Activated naive CD4-positive, alpha-beta T cell treated with anti-CD3 and anti-CD28 coated beads, Interleukin-2, amount 10 ng/mL, durations not matched to agents 7 days and 5 days (primary cell): ENCODE data around the gene LRRC4C.

Experiments used
- CTCF ChIA-PET: fragments of 350-600 bp; sonication (Branson Sonifier 250); formaldehyde crosslinking; loops from one replicate; lab custom pipeline; 2021; ENCODE audit warnings: antibody characterized with exemption; lab: Charles Lee
- DNase-seq: peaks from one replicate; pipeline ENCODE4 v3.0.0-alpha.2; 2020
- H3K27ac Mint-ChIP-seq: one replicate; pipeline ENCODE4 v1.8.0; 2021; ENCODE audit warnings: mild to moderate bottlenecking, moderate library complexity, mixed read lengths
- H3K27me3 Mint-ChIP-seq: one replicate; pipeline ENCODE4 v1.8.0; 2021; ENCODE audit warnings: mild to moderate bottlenecking, mixed read lengths
- H3K36me3 Mint-ChIP-seq: one replicate; pipeline ENCODE4 v1.8.0; 2021; ENCODE audit warnings: mixed read lengths
- H3K4me1 Mint-ChIP-seq: one replicate; pipeline ENCODE4 v1.8.0; 2021; ENCODE audit warnings: mixed read lengths
- H3K4me3 Mint-ChIP-seq: one replicate; pipeline ENCODE4 v1.8.0; 2021; ENCODE audit warnings: mild to moderate bottlenecking, moderate library complexity, mixed read lengths
- H3K9me3 Mint-ChIP-seq: one replicate; pipeline ENCODE4 v1.8.0; 2021; ENCODE audit warnings: mixed read lengths

The LRRC4C gene

DNA sequence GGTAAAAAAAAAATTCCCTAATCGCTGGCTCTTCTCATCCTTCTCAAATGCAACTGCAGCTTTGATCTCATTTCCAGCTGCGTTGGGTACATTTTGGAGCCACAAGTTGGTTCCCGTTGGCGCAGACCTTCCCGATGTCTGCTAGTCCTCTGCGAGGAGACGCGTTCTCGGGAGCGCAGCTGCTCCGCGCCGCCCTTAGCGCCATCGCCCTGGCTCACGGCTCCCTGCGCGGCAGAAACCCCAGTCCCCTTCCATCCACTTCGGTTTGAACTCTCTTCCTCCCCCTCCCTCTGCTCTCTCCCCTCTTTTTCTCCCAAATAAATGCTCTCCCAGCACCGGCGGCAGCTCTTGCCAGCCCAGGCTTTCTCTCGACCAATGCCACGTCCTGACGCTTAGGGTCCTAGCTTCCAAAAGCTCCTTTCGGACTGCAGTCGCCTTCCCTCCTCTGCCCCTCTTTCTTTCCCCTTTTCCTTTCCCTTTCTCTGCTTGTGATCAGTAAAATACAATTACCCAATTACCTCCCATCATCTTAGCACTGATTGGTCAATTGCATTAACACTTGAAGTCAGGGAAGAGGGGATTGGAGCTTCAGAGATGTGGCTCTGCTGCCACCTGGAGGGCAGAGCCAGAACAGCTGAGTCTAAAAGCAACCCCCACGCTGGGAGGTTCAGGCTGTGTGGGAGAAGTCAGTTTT lies 1165.7 kb downstream of the LRRC4C start:
- CTCF ChIA-PET: interaction anchor here (0.9 to 1.8 kb wide), 4 partner anchors 11 to 893 kb away, joined by 3 to 11 read pairs (median 4); no protein-coding TSS in a partner anchor
- peak; percentile 51 for DNase-seq
- Mint-ChIP-seq H3K9me3 (no peaks in the 10 kb centered on the region), H3K36me3 (no peaks in the 10 kb centered on the region), H3K4me3 (peak overlapping the region; percentile 58), H3K4me1 (peaks cover 6% of the 10 kb centered on the region), H3K27me3 (peaks cover 16% of the 10 kb centered on the region), H3K27ac (peak overlapping the region; percentile 47)

DNA sequence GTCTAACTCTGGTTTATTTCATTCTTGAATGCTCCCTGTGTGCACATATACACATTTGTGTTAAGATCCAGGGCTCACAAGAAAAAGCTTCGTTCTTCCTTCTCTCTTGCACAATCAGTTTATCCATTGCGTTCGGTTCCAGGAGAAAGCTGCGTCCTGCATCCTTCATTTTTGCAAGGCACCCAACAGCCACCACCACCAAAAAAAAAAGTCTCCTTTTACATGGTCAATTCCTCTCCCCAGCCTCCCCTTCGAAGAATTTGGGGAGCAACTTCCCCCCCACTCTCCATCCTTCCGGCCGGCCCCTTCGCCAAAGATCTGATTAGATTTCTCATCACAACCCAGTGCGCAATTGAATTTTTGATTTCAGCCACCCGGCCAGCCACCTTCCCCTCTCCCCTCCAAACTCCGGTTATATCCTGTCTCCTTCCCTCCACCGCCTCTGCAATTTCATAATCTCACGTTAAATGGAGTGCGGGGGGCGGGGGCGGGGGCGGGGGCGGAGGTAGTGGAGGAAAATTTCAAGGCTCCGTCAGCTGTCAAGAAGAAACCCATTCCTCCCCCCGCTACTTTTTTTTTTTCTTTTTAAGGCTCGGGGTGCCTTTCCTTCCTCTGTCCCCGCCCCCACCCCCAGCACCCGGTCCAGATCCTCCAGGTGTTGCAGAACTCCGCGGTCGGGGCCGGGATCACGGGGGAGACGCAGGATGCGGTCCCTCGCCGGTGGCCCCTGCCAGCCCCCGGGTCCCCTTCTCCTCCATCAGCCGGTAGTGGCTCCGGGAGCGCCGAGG lies 1166.5 kb downstream of the LRRC4C start:
- Mint-ChIP-seq H3K4me3 (peak overlapping the region; percentile 15), H3K27me3 (peaks cover 16% of the 10 kb centered on the region), H3K4me1 (peaks cover 6% of the 10 kb centered on the region), H3K36me3 (no peaks in the 10 kb centered on the region), H3K27ac (no peak overlapping the region), H3K9me3 (no peaks in the 10 kb centered on the region)
- CTCF ChIA-PET: no interaction called here
- no peak for DNase-seq

DNA sequence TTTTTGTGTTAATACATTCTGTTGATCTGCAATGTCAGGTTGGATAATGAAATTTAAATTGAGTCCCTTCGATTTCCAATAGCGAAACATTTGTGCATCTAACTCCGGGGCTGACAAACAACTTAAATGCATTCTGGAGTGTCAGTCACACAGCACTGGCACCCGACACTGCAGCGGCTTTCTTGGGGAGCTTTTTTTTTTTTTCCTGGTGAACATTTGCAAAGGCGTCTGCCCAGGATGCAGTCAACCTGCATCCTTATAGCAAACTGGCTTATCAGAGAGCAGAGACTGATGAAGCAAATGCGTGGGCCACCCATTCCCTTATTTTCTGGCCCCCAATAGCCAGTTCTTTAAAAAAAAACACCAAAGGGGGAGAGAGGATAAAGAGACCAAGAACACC lies 1167.7 kb downstream of the LRRC4C start:
- CTCF ChIA-PET: interaction anchor here (0.6 kb wide), 1 partner anchor 11 kb away, joined by 3 read pairs; no protein-coding TSS in a partner anchor
- H3K27me3 Mint-ChIP-seq: peaks cover 16% of the 10 kb centered on the region
- no peak overlapping the region for H3K4me3 Mint-ChIP-seq

DNA sequence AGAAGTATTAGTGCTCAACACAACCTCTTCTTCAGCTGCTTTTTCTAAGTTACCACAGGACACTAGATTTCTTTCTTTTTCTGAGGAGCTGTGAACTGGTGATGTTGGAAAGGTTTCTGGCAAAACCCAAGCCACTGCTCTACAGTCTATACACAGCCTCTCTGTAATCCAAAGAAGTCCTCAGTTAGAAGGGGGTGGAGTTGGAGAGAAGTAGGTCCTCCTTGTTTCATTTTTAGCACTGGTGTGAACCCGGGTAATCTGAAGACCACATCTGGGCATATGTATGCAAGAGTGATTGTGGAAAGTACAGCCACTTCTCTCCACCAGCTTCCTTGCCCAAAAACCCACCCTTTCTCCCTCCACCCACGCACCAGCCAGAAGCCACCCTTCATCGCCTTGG lies 1168.1 kb downstream of the LRRC4C start:
- Mint-ChIP-seq H3K4me1 (peaks cover 6% of the 10 kb centered on the region), H3K27me3 (peaks cover 16% of the 10 kb centered on the region), H3K27ac (no peak overlapping the region), H3K9me3 (no peaks in the 10 kb centered on the region), H3K4me3 (no peak overlapping the region), H3K36me3 (no peaks in the 10 kb centered on the region)
- CTCF ChIA-PET: interaction anchor here (0.6 kb wide), 1 partner anchor 11 kb away, joined by 3 read pairs; no protein-coding TSS in a partner anchor
- no peak for DNase-seq

More for the DNA sequence above, 1167.7 kb downstream of the LRRC4C start:
- no peak for DNase-seq
- Mint-ChIP-seq H3K9me3 (no peaks in the 10 kb centered on the region), H3K27ac (no peak overlapping the region), H3K36me3 (no peaks in the 10 kb centered on the region), H3K4me1 (peaks cover 6% of the 10 kb centered on the region)

DNA sequence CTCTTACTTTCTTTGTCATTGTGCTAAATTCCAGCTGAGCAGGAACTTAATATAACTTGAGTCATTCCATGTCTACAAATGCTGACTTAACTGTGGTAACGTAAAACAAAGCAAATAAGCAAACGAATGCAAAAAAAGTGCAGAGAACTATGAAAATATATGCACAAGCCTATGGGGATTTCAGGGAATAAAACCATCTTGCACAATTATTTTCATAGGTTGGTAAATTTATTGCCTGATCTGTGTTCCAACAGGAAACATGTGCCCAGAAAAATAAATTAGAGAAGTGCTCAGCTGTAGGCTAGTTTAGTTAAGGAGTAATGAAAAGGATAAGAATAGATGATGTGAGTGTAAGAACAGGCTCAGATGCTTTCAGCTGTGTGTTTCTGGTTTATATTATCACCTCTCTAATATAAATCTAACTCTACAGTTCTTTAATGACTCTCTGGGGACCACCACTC lies 1169.3 kb downstream of the LRRC4C start:
- CTCF ChIA-PET: no interaction called here
- no peak for DNase-seq
- H3K4me3 Mint-ChIP-seq: no peak overlapping the region
- peaks cover 16% of the 10 kb centered on the region for H3K27me3 Mint-ChIP-seq
- no peaks in the 10 kb centered on the region for H3K36me3 Mint-ChIP-seq
- no peak overlapping the region for H3K27ac Mint-ChIP-seq
- no peaks in the 10 kb centered on the region for H3K9me3 Mint-ChIP-seq
- H3K4me1 Mint-ChIP-seq: peaks cover 6% of the 10 kb centered on the region

DNA sequence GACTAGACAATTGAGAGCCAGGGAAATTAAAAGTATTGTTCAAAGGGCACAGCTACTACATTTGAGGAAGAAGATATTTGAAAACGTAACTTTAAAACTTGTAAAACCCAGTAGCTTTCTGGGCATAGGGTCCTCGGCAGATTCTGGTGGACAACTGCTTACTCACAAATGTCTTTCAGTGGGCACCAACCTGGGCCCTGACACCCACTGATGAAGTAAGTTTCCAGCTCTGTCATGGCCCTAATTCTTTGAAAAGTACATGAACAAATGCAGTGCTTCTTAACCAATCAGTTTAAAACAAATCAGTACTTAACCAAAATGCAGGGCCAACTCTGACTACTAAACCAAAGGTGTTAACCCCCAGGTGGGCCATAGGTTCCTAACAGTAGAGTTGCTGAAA lies 1170.1 kb downstream of the LRRC4C start:
- Mint-ChIP-seq H3K4me1 (peaks cover 6% of the 10 kb centered on the region), H3K36me3 (no peaks in the 10 kb centered on the region), H3K4me3 (no peak overlapping the region), H3K27me3 (peaks cover 16% of the 10 kb centered on the region), H3K27ac (no peak overlapping the region), H3K9me3 (no peaks in the 10 kb centered on the region)
- DNase-seq: no peak
- CTCF ChIA-PET: no interaction called here

DNA sequence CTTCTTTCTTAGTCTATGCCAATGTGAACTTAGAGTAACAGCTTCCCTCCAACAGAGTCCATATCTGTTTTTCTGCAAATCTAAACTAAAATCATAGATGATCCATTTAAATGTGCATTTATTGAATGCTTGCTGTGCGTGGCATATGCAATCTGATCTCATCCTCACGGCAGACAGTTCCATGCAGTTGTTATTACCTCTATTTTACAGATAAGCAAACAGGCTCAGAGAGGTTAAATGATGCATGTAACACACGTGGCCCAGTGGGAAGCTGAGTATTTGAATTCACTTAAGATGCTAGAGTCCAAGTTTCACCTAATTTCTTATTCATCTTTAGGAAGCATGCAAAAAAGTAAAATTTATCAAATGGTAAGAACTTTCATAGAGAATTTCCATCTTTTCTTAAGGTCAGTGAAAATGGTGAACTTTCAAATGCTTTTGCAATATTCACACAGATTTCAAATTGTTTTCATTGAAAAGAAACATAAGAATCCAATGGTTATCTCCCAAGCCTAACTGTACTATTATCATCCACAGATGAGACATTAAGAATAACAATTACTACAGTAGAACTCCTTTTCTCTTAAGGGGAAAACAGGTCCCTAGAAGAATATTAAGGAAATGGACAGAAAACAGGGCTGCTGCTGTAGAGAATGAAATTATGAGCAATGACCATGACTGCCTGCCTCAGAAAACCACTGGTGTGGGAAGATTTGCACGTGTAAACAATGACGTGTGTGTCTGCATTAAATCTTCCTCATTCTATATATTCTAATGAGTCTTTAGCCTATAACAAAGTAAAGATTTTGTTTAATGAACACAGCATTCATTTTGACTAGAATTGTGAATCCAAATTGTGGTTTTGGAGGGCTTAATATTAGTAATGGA lies 1171.3 kb downstream of the LRRC4C start:
- no peak for DNase-seq
- no peak overlapping the region for H3K4me3 Mint-ChIP-seq
- no peaks in the 10 kb centered on the region for H3K9me3 Mint-ChIP-seq
- no peaks in the 10 kb centered on the region for H3K4me1 Mint-ChIP-seq
- no peak overlapping the region for H3K27ac Mint-ChIP-seq
- CTCF ChIA-PET: no interaction called here
- H3K27me3 Mint-ChIP-seq: peaks cover 5% of the 10 kb centered on the region
- H3K36me3 Mint-ChIP-seq: no peaks in the 10 kb centered on the region

DNA sequence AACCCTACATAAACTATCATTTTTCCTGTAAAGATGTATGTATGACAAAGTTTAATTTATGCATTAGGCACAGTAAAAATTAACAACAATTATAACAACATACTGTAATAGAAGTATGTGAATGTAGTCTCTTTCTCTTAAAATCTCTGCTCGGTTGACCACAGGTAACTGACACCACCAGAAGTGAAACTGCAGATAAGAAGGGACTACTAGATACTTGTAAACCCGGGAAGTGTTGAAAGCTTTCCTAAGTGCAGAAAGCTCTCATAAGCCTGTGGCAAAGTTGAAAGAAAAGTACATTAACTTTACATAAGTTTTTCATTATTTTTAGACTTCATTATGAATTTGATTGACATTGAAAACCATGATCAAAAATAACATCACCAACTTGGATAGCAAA lies 1173.3 kb downstream of the LRRC4C start:
- Mint-ChIP-seq H3K4me1 (no peaks in the 10 kb centered on the region), H3K27ac (no peak overlapping the region), H3K27me3 (no peaks in the 10 kb centered on the region), H3K36me3 (no peaks in the 10 kb centered on the region), H3K9me3 (peaks cover under 1% of the 10 kb centered on the region), H3K4me3 (no peak overlapping the region)
- CTCF ChIA-PET: no interaction called here
- no peak for DNase-seq

DNA sequence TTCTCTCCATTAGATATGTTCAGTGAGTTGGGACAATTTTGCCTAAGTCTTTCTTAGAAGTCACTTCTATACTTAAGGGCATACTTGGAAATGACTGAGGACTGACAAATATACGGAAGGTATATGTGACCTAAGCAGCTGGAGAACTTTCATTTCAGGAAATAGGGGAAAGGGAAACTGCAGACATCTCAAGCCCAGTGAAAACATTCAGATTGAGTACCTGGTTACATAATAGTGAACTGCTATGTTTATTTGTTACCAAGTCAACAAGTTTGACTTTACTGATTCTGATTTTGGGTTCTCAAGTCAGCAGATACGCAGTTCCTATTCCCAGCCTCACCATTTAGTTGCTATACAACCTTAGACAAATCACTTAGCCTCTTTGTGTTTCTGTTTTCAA lies 1173.9 kb downstream of the LRRC4C start:
- no peak overlapping the region for H3K4me3 Mint-ChIP-seq

DNA sequence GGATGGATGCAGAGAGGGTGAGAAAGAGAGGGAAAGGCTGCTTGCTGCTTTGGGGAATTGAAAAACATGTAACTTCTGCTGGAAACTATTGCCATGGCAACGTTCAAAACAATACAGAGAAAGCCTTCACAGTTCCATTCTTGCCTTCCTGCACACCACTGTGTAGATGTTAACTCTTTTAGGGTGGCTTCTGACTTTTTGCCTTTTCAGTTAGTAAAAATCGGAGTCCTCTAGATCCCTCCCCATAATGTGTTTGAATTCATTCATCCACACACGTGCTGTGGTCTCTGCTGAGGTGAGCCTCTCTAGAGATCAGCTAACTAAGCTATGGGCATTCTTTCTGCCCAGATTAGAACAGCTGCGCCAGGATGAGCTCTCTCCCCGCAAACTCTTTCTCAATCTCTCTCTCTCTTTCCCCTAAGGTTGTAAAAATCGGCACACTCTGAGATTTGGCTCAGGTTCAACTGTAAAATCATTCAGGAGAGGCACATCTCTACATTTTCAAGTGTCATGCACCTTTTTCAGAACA lies 1178.3 kb downstream of the LRRC4C start:
- no peaks in the 10 kb centered on the region for H3K4me1 Mint-ChIP-seq
- no peaks in the 10 kb centered on the region for H3K27me3 Mint-ChIP-seq
- no peak overlapping the region for H3K4me3 Mint-ChIP-seq
- CTCF ChIA-PET: interaction anchor here (0.6 kb wide), 1 partner anchor 10 kb away, joined by 3 read pairs; no protein-coding TSS in a partner anchor
- no peak for DNase-seq
- no peaks in the 10 kb centered on the region for H3K36me3 Mint-ChIP-seq
- peaks cover 9% of the 10 kb centered on the region for H3K9me3 Mint-ChIP-seq
- H3K27ac Mint-ChIP-seq: no peak overlapping the region

More for the DNA sequence above, 1173.9 kb downstream of the LRRC4C start:
- Mint-ChIP-seq H3K9me3 (peaks cover 6% of the 10 kb centered on the region), H3K36me3 (no peaks in the 10 kb centered on the region), H3K4me1 (no peaks in the 10 kb centered on the region), H3K27ac (no peak overlapping the region), H3K27me3 (no peaks in the 10 kb centered on the region)
- DNase-seq: no peak
- CTCF ChIA-PET: no interaction called here

DNA sequence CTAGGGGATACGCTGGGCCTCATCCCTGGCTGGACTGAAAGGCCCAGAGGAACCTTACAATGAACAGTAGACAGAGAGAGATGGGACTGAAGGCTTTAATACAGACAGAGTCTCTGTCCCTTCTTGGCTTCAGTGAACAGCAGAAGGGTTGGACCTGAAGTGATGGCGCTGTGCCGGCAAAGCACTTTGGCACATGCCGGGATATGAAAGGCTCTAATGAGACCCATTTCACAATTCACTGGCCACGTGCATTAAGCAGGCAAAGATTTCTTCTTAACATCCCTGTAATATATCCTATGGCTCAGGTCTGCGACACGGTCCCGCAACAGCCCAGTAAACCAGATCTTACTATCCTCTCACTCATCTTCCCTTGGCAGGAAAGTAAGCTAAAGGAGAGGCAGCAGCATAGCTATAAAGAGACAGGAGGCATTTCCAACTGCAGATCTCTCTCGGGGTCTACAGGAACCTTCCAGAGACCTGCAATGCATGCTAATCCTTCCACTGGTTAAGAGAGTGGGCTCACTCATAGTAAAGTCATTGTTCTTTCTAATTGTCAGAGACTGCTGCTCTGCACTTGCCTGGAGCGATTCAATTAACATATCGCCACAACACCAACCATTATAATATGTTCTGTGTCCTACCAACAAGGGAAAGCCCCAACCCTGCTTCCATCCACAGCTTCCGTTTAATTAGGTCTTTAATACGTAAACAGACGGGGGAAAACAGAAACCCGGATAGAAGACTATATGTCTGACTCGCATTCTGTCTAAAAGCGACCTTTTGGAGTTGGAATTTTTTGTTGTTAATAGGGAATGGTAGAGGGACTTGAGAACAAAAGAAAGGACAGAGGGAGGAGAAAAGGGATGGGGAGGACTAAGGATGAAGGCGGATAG lies 1179.0 kb downstream of the LRRC4C start:
- no peaks in the 10 kb centered on the region for H3K4me1 Mint-ChIP-seq
- H3K27ac Mint-ChIP-seq: no peak overlapping the region
- H3K4me3 Mint-ChIP-seq: no peak overlapping the region
- CTCF ChIA-PET: interaction anchor here (0.6 kb wide), 1 partner anchor 11 kb away, joined by 3 read pairs; no protein-coding TSS in a partner anchor
- no peaks in the 10 kb centered on the region for H3K36me3 Mint-ChIP-seq
- DNase-seq: no peak
- no peaks in the 10 kb centered on the region for H3K27me3 Mint-ChIP-seq
- peaks cover 11% of the 10 kb centered on the region for H3K9me3 Mint-ChIP-seq

DNA sequence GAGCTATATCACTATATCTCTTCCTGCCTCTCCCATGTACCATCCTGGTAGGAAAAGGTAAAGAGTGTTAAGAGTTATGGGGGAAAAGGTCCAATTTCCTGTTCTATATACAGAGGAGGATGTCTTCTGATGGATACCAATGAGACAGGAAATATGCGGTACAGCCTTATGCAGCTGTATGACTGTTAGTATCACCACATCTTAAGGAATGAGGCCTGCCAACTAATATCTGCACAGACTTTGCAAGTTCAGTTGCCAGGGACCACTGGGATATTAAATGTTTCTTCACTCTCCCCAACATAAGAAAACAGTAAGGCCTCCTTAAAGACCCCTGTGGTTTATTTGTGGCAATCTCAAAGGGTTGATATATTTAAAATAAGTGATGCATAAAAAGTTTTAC lies 1182.5 kb downstream of the LRRC4C start:
- Mint-ChIP-seq H3K4me3 (no peak overlapping the region), H3K27ac (no peak overlapping the region), H3K9me3 (peaks cover 14% of the 10 kb centered on the region), H3K36me3 (no peaks in the 10 kb centered on the region), H3K27me3 (no peaks in the 10 kb centered on the region), H3K4me1 (no peaks in the 10 kb centered on the region)
- no peak for DNase-seq
- CTCF ChIA-PET: no interaction called here

DNA sequence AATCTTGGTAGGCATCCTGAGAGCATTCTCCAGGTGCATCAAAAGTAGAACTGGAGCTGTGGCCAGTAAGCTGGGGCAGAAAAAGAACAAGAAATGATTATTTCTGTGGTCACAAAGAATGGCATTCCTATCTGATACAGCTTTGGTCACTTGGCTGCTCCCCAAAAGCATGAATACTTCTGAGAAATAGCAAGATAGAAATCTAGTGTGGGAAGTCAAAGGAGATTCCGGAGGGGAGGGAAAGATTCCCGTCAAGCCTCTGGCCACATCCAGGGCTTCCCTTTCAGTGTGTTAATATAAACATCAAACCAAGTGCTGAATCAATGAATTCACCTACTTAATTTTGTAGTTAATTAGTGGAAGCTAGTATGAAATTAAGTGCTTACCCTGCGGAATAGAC lies 1185.4 kb downstream of the LRRC4C start:
- no peaks in the 10 kb centered on the region for H3K4me1 Mint-ChIP-seq
- H3K9me3 Mint-ChIP-seq: peaks cover 8% of the 10 kb centered on the region
- H3K27me3 Mint-ChIP-seq: no peaks in the 10 kb centered on the region
- no peak overlapping the region for H3K27ac Mint-ChIP-seq
- DNase-seq: no peak
- no peak overlapping the region for H3K4me3 Mint-ChIP-seq
- CTCF ChIA-PET: no interaction called here
- H3K36me3 Mint-ChIP-seq: no peaks in the 10 kb centered on the region
